Measurements from ENCODE around the gene BNIP2. TPM values are rescaled to one million over a fixed set of nuclear protein-coding genes. Genes with fewer than 3 reads are reported as not detected.
A peak's percentile ranks its signal among the peaks of the same experiment; 100 is the strongest.
"Not testable (repeated sequence)": the region's sequence is repeated elsewhere in the genome, so short reads cannot be mapped to it uniquely, and the experiment has no call there.

The BNIP2 gene
- total RNA-seq, 8 experiments from 2014 or later: 26.9 to 81.1 (median 40.5) TPM

GRCh38 chr15:59703979-59704796, 15.1 kb upstream of the BNIP2 start:
- Histone ChIP-seq H3K4me1 (replicated peaks in 1 of 2) (no peaks in the 10 kb centered on the region), H3K4me3 (no peak overlapping the region), H3K27ac (no peak overlapping the region)
- peak in 2 of 8 experiments; percentile 84 to 85 for ATAC-seq (replicated peaks in 6 of 8)
- WGBS, 10 experiments: 5 to 81% (median 64%) methylated on average over 2 to 6 of the region's 6 CpGs
- in situ Hi-C loops (cut with MboI; ENCODE audit: low pct_unique_long_range_greater_than_20kb in 2 of 9, low sequenced_read_pairs in 9 of 9, unreplicated experiment in 9 of 9): loop anchor here in 1 of 9 experiments (25.0 kb wide), 1 partner anchor 633 kb away; no protein-coding TSS in a partner anchor

GRCh38 chr15:59702351-59702750, 13.2 kb upstream of the BNIP2 start:
- no peak for ATAC-seq (replicated peaks in 6 of 8)
- in situ Hi-C loops (cut with MboI; ENCODE audit: low pct_unique_long_range_greater_than_20kb in 2 of 9, low sequenced_read_pairs in 9 of 9, unreplicated experiment in 9 of 9): loop anchor here in 1 of 9 experiments (25.0 kb wide), 1 partner anchor 635 kb away; no protein-coding TSS in a partner anchor
- Histone ChIP-seq H3K4me1 (replicated peaks in 1 of 2) (no peaks in the 10 kb centered on the region), H3K27ac (no peak overlapping the region), H3K4me3 (no peak overlapping the region)

- no peak overlapping the region for H3K27ac ChIP-seq
- H3K4me1 ChIP-seq (replicated peaks in 1 of 2): no peaks in the 10 kb centered on the region
- no peak for ATAC-seq (replicated peaks in 6 of 8)
- no peak overlapping the region for H3K4me3 ChIP-seq
- in situ Hi-C loops (cut with MboI; ENCODE audit: low pct_unique_long_range_greater_than_20kb in 2 of 9, low sequenced_read_pairs in 9 of 9, unreplicated experiment in 9 of 9): loop anchor here in 1 of 9 experiments (25.0 kb wide), 1 partner anchor 635 kb away; no protein-coding TSS in a partner anchor
- 65 to 100% (median 83%) methylated on average over 2 to 4 of the region's 4 CpGs; no CpG with 5 or more reads in 2 of the 10 experiments for WGBS, 10 experiments
These were observed 12.8 kb upstream of the BNIP2 start for GRCh38 chr15:59701880-59702279.

- peak in 3 of 8 experiments; percentile 42 to 48 (median 47) for ATAC-seq (replicated peaks in 6 of 8)
- in situ Hi-C loops (cut with MboI; ENCODE audit: low pct_unique_long_range_greater_than_20kb in 2 of 9, low sequenced_read_pairs in 9 of 9, unreplicated experiment in 9 of 9): loop anchor here in 1 of 9 experiments (25.0 kb wide), 1 partner anchor 637 kb away; no protein-coding TSS in a partner anchor
- WGBS, 10 experiments: 23 to 93% (median 78%) methylated on average over 3 to 4 of the region's 4 CpGs; no CpG with 5 or more reads in 1 of the 10 experiments
- Histone ChIP-seq H3K27ac (no peak overlapping the region), H3K4me3 (no peak overlapping the region), H3K4me1 (replicated peaks in 1 of 2) (no peaks in the 10 kb centered on the region)
These were observed 10.8 kb upstream of the BNIP2 start for GRCh38 chr15:59699810-59700431.

GRCh38 chr15:59698065-59698464, 8.9 kb upstream of the BNIP2 start:
- ATAC-seq (replicated peaks in 6 of 8): peak in 1 of 8 experiments; percentile 52
- 40 to 95% (median 83%) methylated on average over 1 to 4 of the region's 4 CpGs; no CpG with 5 or more reads in 5 of the 10 experiments for WGBS, 10 experiments
- in situ Hi-C loops (cut with MboI; ENCODE audit: low pct_unique_long_range_greater_than_20kb in 2 of 9, low sequenced_read_pairs in 9 of 9, unreplicated experiment in 9 of 9); H3K27ac ChIP-seq; H3K4me1 ChIP-seq (replicated peaks in 1 of 2); H3K4me3 ChIP-seq: not testable (repeated sequence)

GRCh38 chr15:59696332-59696731, 7.2 kb upstream of the BNIP2 start:
- H3K4me1 ChIP-seq (replicated peaks in 1 of 2): no peaks in the 10 kb centered on the region
- 48 to 100% (median 79%) methylated on average over 1 to 4 of the region's 4 CpGs; no CpG with 5 or more reads in 3 of the 10 experiments for WGBS, 10 experiments
- in situ Hi-C loops (cut with MboI; ENCODE audit: low pct_unique_long_range_greater_than_20kb in 2 of 9, low sequenced_read_pairs in 9 of 9, unreplicated experiment in 9 of 9): no loop called here
- no peak overlapping the region for H3K4me3 ChIP-seq
- no peak for ATAC-seq (replicated peaks in 6 of 8)
- no peak overlapping the region for H3K27ac ChIP-seq

GRCh38 chr15:59694779-59695178, 5.7 kb upstream of the BNIP2 start:
- in situ Hi-C loops (cut with MboI; ENCODE audit: low pct_unique_long_range_greater_than_20kb in 2 of 9, low sequenced_read_pairs in 9 of 9, unreplicated experiment in 9 of 9): no loop called here
- Histone ChIP-seq H3K27ac (no peak overlapping the region), H3K4me3 (no peak overlapping the region), H3K4me1 (replicated peaks in 1 of 2) (no peaks in the 10 kb centered on the region)
- WGBS, 10 experiments: 25 to 100% (median 86%) methylated on average over 1 of the region's 1 CpG; no CpG with 5 or more reads in 3 of the 10 experiments
- peak in 3 of 8 experiments; percentile 69 to 80 (median 73) for ATAC-seq (replicated peaks in 6 of 8)

- Histone ChIP-seq H3K4me1 (replicated peaks in 1 of 2) (peaks cover 7 to 9% of the 10 kb centered on the region in 2 donors), H3K27ac (no peak overlapping the region), H3K4me3 (no peak overlapping the region)
- 0 to 83% (median 31%) methylated on average over 1 of the region's 1 CpG for WGBS, 10 experiments
- in situ Hi-C loops (cut with MboI; ENCODE audit: low pct_unique_long_range_greater_than_20kb in 2 of 9, low sequenced_read_pairs in 9 of 9, unreplicated experiment in 9 of 9): no loop called here
- no peak for ATAC-seq (replicated peaks in 6 of 8)
These were observed 2.2 kb upstream of the BNIP2 start for GRCh38 chr15:59691194-59691805.

- Histone ChIP-seq H3K27ac (peak overlapping the region in 1 of 2 donors; percentile 30), H3K4me1 (replicated peaks in 1 of 2) (peaks cover 7 to 9% of the 10 kb centered on the region in 2 donors), H3K4me3 (peak overlapping the region; percentile 83 to 98 (median 88))
- in situ Hi-C loops (cut with MboI; ENCODE audit: low pct_unique_long_range_greater_than_20kb in 2 of 9, low sequenced_read_pairs in 9 of 9, unreplicated experiment in 9 of 9): no loop called here
- WGBS, 10 experiments: 0 to 9% (median 2%) methylated on average over 4 to 22 of the region's 25 CpGs
- peak; percentile 23 to 58 (median 36) for ATAC-seq (replicated peaks in 6 of 8)
These were observed 611 bp upstream of the BNIP2 start for GRCh38 chr15:59689626-59690236.

GRCh38 chr15:59688423-59688781, 718 bp downstream of the BNIP2 start:
- Histone ChIP-seq H3K4me3 (peak overlapping the region; percentile 83 to 98 (median 88)), H3K27ac (peak overlapping the region; percentile 92 to 96), H3K4me1 (replicated peaks in 1 of 2) (peaks cover 7 to 9% of the 10 kb centered on the region in 2 donors)
- in situ Hi-C loops (cut with MboI; ENCODE audit: low pct_unique_long_range_greater_than_20kb in 2 of 9, low sequenced_read_pairs in 9 of 9, unreplicated experiment in 9 of 9): no loop called here
- ATAC-seq (replicated peaks in 6 of 8): peak in 3 of 8 experiments; percentile 0 to 5 (median 3)
- 0 to 5% (median 0%) methylated on average over 1 to 13 of the region's 15 CpGs; no CpG with 5 or more reads in 1 of the 10 experiments for WGBS, 10 experiments

GRCh38 chr15:59687836-59688235, 1.3 kb downstream of the BNIP2 start:
- in situ Hi-C loops (cut with MboI; ENCODE audit: low pct_unique_long_range_greater_than_20kb in 2 of 9, low sequenced_read_pairs in 9 of 9, unreplicated experiment in 9 of 9): no loop called here

GRCh38 chr15:59686389-59686788, 2.7 kb downstream of the BNIP2 start:
- 21 to 100% (median 91%) methylated on average over 2 to 7 of the region's 7 CpGs for WGBS, 10 experiments
- Histone ChIP-seq H3K4me1 (replicated peaks in 1 of 2) (peaks cover 7 to 9% of the 10 kb centered on the region in 2 donors), H3K27ac (no peak overlapping the region), H3K4me3 (no peak overlapping the region)
- in situ Hi-C loops (cut with MboI; ENCODE audit: low pct_unique_long_range_greater_than_20kb in 2 of 9, low sequenced_read_pairs in 9 of 9, unreplicated experiment in 9 of 9): no loop called here
- ATAC-seq (replicated peaks in 6 of 8): no peak

More at GRCh38 chr15:59687836-59688235, 1.3 kb downstream of the BNIP2 start:
- WGBS, 10 experiments: 0 to 68% (median 37%) methylated on average over 2 to 4 of the region's 5 CpGs; no CpG with 5 or more reads in 1 of the 10 experiments
- H3K4me1 ChIP-seq (replicated peaks in 1 of 2): peaks cover 7 to 9% of the 10 kb centered on the region in 2 donors
- H3K27ac ChIP-seq: no peak overlapping the region
- peak in 2 of 8 experiments; percentile 4 to 6 for ATAC-seq (replicated peaks in 6 of 8)
- peak overlapping the region; percentile 83 to 98 (median 88) for H3K4me3 ChIP-seq

Data from motor neuron (in vitro differentiated cells).